ENCODE results near the gene CNN3. TPM values are rescaled to one million over a fixed set of nuclear protein-coding genes. Genes with fewer than 3 reads are reported as not detected.
A peak's percentile ranks its signal among the peaks of the same experiment; 100 is the strongest.

The CNN3 gene
- total RNA-seq, 3 donors from 2014 or later, result 61.3 to 165 (median 129) TPM

- no peak for TF ChIP-seq CTCF (IDR thresholded peaks at IDR 0.05)
- H3K4me1 ChIP-seq (ENCODE audit: low read depth), result peaks cover 39% of the 10 kb centered on the region
- H3K4me3 ChIP-seq, result peak overlapping the region; percentile 75
- ATAC-seq (peak; percentile 55), DNase-seq (peak; percentile 57 to 79 (median 64))
- no peaks in the 10 kb centered on the region for H3K9me3 ChIP-seq
- H3K36me3 ChIP-seq (ENCODE audit: low read depth), result no peaks in the 10 kb centered on the region
- intact Hi-C loops (cut with DNase I, micrococcal nuclease), result loop anchor here (5.0 to 10.0 kb wide), 3 partner anchors 64 to 118 kb away; no protein-coding TSS in a partner anchor
Observed at GRCh38 chr1:94926126-94926914, 590 bp downstream of the CNN3 start.

- Histone ChIP-seq H3K4me1 (ENCODE audit: low read depth) (peaks cover 36% of the 10 kb centered on the region), H3K9me3 (no peaks in the 10 kb centered on the region), H3K36me3 (ENCODE audit: low read depth) (no peaks in the 10 kb centered on the region), H3K4me3 (peak overlapping the region; percentile 75)
- DNase-seq (peak; percentile 58 to 64 (median 61)), ATAC-seq (peak; percentile 2)
- no peak for TF ChIP-seq CTCF (IDR thresholded peaks at IDR 0.05)
- intact Hi-C loops (cut with DNase I, micrococcal nuclease), result loop anchor here (5.0 to 10.0 kb wide), 3 partner anchors 63 to 119 kb away; no protein-coding TSS in a partner anchor
Observed at GRCh38 chr1:94925561-94926125, 1.3 kb downstream of the CNN3 start.

GRCh38 chr1:94925004-94925403 is 1.9 kb downstream of the CNN3 start:
- Histone ChIP-seq H3K36me3 (ENCODE audit: low read depth) (no peaks in the 10 kb centered on the region), H3K4me1 (ENCODE audit: low read depth) (peaks cover 41% of the 10 kb centered on the region), H3K4me3 (no peak overlapping the region), H3K9me3 (no peaks in the 10 kb centered on the region)
- intact Hi-C loops (cut with DNase I, micrococcal nuclease), result loop anchor here (5.0 to 10.0 kb wide), 3 partner anchors 63 to 120 kb away; no protein-coding TSS in a partner anchor
- no peak for TF ChIP-seq CTCF (IDR thresholded peaks at IDR 0.05)
- peak in 1 of 3 donors; percentile 51 for DNase-seq
- ATAC-seq, result no peak

GRCh38 chr1:94922761-94923331 is 4.1 kb downstream of the CNN3 start:
- Histone ChIP-seq H3K9me3 (no peaks in the 10 kb centered on the region), H3K4me3 (no peak overlapping the region), H3K36me3 (ENCODE audit: low read depth) (no peaks in the 10 kb centered on the region), H3K4me1 (ENCODE audit: low read depth) (peaks cover 47% of the 10 kb centered on the region)
- intact Hi-C loops (cut with DNase I, micrococcal nuclease), result loop anchor here in 1 of 2 donors (10.0 kb wide), 2 partner anchors 68 to 122 kb away; no protein-coding TSS in a partner anchor
- DNase-seq, result peak in 1 of 3 donors; percentile 24
- no peak for ATAC-seq
- TF ChIP-seq CTCF (IDR thresholded peaks at IDR 0.05), result no peak

- H3K36me3 ChIP-seq (ENCODE audit: low read depth), result no peaks in the 10 kb centered on the region
- no peaks in the 10 kb centered on the region for H3K9me3 ChIP-seq
- H3K4me3 ChIP-seq, result no peak overlapping the region
- no peak for ATAC-seq
- DNase-seq, result no peak
- H3K4me1 ChIP-seq (ENCODE audit: low read depth), result peaks cover 43% of the 10 kb centered on the region
- intact Hi-C loops (cut with DNase I, micrococcal nuclease), result loop anchor here in 1 of 2 donors (10.0 kb wide), 2 partner anchors 67 to 123 kb away; no protein-coding TSS in a partner anchor
- no peak for TF ChIP-seq CTCF (IDR thresholded peaks at IDR 0.05)
Observed at GRCh38 chr1:94921977-94922376, 4.9 kb downstream of the CNN3 start.
